T-helper 9 cell (primary cell): ENCODE results near the gene MAGI2.

Experiments
- DNase-seq: peaks from one replicate; pipeline ENCODE4 v3.0.0-alpha.2; 2020

MAGI2 gene

DNA sequence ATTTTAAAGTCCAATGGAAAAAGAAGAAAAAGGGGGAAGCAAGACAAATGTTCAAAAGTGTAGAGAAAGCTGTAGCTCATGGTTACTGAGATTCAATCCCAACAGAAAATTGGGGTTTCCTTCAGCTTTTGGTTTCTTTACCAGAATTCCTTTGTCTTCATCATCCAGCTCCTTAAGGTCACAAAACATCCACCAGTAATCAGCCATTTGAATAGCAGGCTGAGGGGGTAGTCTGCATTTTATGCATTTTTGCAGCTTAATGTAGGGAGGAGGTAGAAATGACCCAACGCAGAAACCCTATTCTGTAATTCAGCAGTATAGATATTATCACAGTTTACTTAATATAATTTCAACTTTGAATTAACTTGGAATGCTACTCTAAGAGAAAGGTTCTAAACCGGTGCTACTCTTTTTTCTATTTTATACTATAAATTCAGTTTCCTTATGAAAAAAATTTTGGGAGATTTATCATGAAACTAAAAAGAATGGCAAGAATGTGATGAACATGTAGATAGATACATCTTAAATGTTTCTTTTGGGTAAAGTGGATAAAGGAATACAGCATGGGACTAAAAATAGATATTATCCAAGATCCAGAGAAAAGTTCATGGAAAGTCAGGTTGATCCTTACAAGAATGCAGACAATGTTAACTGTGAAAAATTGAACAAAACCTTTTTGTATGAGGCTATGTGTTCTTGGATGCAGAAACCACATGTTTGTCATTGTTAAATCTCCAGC, 1058.0 kb downstream of the MAGI2 start:
- DNase-seq: no peak

DNA sequence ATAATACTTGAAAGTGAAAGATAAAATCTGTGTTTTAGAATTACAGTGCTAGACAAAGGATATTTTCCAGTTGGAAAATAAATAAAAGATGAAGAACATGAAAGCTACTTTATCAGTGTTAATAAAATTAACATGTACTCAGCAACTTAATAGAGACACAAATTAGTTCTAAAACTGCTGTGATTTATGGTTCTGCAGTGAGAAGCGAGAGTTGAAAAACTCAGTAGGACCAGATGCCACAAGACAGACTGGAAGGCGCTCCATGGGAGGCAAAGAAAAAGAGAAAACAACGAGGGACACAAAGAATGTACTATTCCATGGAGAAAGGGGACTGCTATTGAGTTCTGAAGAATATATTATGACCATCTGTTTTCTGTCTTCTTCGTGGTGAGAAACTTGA, 1064.4 kb downstream of the MAGI2 start:
- DNase-seq: no peak

DNA sequence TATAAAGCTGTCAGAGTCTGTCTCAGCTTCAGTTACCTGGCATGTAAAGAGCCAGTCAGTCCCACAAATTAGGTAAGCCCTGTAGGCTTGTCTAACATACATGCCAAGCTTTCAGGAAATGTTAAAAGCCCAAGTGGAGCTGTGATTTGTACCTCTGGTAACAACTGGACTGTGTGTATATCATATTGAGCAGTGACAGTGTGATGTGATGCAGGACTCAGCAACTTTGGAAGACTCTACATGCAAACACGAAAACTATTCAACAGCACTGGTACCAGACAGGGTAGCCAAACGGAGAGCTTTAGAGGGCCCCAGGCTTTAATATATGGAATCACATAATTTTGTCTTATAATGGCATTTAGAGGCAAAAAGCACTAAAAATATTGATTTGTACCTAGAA, 1066.9 kb downstream of the MAGI2 start:
- no peak for DNase-seq

DNA sequence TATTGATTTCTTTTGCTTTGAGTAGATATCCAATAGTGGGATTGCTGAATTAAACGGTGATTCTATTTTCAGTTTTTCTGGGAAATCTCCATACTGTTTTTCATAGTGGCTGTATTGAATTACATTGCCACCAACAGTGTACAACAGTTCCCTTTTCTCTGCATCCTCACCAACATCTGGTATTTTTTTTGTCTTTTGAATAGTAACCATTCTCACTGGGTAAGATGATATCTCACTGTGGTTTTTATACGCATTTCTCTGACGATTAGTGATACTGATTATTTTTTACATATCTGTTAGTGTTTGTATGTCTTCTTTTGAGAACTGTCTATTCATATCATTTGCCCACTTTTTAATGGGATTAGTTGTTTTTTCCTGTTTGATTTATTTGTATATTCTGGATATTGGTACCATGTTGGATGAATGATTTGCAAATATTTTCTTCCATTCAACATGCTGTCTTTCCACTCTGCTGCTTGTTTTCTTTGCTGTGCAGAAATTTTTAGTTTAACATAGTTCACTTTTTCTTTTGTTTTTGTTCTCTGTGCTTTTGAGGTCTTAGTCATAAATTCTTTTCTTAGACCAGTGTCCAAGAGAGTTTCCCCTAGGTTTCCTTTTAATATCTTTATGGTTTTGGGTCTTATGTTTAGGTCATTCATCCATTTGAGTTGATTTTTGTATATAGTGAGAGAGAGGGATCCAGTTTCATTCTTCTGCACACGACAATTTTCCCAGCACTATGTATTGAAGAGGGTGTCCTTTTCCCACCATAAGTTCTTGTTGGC, 1070.2 kb downstream of the MAGI2 start:
- DNase-seq: no peak

DNA sequence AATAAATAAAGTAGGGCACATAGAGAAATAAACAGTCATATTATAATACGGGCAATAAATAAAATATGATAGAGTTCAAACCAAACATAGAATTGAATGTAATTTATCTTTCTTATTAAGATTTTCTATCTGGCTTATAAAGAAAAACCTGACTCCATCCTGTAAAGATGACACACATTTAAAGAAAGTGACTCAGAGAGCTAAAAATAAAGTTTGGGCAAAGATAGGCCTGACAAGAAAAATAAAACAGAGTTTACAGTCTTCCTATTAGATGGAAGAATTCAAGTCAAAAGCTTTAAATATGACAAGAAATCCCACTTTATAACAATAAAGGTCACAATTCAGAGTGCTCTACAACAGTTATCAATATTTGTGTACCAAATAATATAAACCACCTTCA, 1074.3 kb downstream of the MAGI2 start:
- DNase-seq: no peak

DNA sequence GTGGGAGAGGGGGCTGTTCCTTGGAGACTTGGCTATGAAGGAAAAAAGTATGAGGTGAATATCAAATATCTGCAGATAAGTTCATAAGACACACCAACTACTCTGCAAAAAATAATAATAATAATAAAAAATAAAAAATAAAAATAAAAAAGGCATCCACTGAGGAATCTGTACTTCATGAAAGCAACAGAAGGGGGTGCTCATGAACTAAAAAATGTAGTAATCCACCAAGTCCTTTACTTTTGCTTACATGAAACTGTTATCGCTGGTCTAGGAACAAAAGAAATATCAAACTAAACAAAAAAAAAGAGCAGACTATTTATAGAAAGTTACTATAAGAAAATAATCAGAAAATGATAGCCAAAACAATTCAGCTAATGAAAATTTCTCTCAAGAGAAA, 1075.9 kb downstream of the MAGI2 start:
- DNase-seq: no peak

DNA sequence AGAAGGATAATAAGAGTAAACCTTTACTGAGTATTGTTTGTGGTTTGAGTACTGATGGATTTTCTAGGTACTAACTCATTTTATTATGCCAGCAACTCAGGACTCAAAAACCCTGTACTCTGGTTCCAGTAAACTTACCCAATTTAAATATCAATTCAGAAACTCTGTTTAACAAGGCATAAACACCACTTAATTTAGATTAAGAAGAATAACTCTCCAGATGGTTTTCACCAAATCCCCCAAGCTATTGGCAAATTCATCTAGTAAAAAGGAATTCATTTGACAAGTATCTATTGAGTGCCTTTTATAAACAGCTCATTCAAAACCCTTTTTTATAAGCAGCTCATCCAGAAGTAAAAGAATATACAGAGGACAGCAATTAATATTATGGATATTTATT, 1082.5 kb downstream of the MAGI2 start:
- DNase-seq: no peak

DNA sequence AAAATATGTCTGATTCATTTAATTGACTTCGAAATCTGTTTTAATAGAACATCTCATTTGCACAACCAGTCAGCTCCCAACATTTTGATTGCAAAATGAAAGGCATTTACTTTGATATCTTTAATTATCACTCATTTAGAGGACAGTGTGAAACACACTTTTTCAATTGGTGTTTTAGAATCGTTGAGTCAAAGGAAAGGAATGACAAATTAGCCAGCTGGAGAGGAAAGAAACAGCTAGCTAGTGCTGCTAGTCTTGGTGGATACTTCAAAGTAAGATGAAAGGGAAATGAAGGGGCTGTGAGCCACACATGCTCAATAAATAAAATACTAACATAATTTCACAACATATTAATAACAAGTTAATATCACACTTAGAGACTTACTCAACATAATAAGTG, 1084.7 kb downstream of the MAGI2 start:
- DNase-seq: no peak

DNA sequence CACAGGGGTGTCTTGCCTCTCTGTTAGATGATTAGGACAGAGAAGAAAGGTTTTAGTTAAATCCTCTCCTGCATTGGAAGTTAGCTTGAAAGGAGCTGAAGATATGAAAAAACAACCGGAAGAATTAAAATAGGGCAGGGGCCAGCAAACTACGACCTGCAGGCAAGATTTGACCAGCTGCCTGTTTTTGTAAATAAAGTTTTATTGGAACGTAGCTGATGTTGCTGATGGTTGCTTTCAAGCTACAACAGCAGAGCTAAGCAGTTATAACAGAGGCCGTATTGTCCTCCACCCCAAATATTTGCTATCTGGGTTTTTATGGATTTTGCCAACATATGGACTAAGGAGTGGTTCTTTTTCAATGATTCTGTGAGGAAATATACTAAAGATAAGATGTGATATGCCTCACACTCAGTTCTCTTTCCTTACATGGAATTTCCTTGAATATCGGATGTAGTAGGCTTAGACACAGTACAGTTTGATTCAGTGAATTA, 1086.1 kb downstream of the MAGI2 start:
- no peak for DNase-seq

DNA sequence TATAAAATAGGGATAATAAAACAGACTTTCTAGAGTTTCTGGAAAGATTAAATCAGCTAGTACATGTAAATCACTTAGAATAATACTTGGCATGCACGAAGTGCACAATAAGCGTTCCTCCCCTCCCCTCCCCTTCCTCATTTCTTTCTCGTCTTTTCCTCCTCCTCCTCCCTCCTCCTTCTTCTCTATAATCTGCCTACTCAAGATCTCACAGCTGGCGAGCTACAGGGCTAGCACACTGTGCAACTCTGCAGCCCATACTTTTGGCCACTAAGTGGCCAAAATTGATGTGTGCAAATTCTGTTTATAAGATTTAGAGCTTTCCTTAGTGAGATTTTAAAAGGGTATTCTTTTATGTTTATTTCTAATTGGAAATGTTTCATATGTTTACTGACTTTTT, 1089.6 kb downstream of the MAGI2 start:
- no peak for DNase-seq

DNA sequence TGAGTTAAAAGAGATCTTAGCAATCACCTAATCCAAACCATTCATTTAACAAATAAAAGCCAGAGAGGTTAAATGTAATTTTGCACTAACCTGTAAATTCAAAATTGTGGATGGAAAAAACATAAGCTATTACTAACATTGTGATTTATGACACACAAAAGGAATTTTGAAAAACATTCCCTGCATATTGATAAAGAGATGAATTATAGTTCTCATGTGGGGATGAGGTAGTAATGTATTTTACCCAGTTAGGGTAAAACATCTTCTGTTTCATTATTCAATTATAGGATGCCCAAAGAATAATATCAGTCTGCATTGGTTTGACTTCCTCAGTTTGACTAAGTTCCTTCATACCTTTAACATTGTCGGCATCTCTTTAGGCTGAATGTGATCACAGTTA, 1093.6 kb downstream of the MAGI2 start:
- DNase-seq: no peak

DNA sequence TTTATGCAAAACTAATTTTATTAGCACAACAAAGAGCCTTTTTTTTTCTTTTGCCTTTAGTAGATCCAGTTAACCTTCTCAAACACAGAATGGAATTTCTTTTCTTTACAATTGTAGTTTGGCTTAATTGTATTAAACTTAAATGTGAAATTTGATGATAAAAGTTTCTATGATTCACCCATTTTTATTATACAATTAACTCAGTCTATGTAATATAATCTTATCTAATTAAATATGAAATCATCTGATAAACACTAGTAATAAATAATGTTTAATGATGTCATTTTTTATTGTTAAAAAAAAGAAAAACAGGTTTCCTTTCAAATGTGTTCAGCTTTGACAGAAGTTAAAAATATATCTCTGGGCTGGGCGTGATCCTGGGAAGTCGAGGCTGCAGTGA, 1095.8 kb downstream of the MAGI2 start:
- DNase-seq: no peak

DNA sequence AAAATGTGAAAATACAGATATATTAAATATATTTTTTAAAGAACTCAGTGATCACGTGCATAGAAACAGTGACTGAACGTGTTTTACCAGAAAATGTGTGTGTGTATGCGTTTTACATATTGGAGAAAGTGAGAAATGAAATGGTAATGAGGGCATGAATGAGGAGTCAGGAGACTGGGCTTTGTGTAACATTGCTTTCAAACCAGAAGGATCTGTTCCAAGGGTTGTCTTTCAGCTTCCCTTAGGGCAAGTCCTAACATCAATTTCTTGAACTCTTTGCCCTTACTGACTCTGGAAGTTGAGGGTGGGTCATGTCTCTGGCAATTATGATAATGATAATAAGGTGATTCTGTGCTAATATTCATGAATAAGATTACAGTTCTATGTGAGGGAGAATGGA, 1097.6 kb downstream of the MAGI2 start:
- no peak for DNase-seq

DNA sequence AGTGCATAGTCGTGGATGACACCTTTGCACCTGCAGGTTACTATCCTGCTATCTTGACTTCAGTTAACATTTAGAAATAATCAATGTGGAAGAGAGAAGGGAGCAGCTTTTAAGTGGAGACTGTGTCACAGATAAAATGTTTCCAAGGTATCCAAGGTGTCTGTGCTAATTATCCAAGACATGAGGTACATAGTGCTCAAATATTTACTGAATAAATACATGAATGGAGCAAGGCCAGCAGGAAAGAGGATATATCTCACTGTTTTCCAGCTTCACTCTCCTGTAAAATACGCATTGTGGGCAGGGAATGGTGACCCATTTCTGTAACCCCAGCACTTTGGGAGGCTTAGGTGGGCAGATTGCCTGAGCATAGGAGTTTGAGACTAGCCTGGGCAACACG, 1102.5 kb downstream of the MAGI2 start:
- no peak for DNase-seq

DNA sequence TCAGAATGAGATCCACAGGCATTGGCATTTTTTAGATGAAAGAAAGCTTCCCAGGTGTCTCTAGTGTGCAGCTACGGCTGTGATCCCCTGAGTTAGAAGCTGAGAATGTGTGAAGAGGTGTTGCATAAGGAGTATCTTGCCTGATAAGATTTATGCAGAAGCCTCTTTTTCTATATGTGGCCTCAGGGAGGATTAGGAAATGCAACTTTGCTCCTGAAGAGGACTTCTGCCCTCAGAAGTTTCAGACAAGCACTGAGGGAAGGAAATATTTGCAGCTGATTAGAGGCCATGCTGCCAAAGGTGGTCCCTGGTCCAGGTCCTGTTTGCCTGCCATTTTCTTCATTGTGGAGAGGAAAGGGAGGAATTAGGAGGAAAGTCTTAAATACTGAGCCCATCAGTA, 1103.1 kb downstream of the MAGI2 start:
- no peak for DNase-seq

DNA sequence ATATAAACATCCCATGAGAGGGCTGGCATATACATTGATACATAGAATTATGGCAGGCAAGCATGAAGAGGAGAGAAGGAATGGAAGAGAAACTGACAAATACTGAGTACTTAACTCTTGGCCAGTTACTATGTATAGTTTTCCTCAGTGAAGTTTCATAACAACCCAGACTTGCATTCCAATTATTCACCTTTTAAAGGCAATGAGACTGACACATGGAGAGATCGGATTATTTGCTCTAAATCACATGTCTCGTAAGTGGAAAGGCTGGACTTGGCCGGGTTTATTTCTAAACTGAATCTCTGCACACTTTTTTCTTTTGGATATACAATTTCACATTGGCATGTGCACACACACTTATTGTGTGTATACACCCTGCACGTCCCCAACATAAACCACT, 1106.6 kb downstream of the MAGI2 start:
- no peak for DNase-seq

DNA sequence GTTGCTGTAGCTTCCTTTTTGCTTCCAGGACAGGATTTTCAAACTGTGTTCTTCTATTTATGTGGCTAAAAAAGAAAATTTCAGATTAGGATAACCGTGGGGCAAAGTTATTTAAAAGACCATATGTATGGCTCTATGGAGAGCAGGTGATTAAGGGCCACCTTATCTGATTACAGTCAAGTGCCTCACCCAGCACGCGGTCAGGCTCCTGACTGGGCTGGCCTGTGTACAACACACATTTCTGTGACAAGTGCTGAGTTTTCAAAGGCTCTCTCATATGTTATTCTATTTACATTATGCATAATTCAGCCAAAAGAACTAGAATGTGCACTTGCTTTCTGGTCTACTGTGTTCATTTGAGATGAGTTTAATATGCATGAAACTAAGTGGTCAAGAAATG, 1107.5 kb downstream of the MAGI2 start:
- no peak for DNase-seq

DNA sequence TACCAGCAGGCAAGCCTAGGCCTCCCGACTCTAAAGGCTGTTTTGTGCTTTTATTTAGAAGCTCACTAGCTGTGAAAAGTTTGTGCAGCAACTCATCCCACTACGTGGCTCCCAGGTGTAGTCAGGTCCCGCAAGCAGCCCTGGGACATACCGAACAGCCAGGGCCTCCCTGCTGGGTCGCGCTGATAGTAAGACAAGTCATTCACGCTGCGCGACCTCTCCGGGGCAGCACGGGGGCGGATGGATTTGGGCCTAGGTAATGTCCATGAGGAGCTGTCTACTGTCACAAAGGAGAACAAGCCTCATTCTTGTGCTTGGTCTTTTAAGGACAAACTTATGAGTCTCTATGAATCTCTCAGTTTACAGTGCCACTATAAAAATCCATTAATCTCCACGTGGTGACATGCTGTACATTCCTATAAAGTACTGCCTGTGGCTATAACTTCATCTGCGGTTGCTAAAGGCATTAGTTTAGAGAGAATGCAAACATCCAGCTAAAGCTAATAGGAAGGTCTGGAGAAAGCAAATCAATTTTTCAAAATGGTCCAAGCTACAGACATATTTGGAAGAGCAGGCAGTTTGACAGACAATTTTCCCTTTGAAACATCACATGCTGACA, 1108.1 kb downstream of the MAGI2 start:
- no peak for DNase-seq

DNA sequence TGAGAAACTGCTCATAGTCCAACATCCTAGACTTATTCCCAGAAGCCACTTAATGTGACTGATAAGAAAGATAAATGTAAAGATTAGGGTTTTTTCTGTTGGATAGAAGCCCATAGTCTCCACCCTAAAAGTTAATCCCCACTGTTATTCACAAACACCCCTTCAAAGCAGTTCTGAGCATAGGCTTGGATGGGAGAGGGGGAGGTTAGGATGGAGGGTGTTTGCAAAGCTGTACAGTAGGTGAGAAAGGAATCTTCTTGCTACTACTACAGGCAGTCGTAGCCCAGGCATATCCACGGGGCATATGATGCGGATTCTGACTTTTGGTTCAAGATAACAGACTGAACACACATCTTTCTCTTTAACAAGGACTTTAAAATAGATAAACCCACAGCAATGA, 1119.0 kb downstream of the MAGI2 start:
- DNase-seq: no peak

DNA sequence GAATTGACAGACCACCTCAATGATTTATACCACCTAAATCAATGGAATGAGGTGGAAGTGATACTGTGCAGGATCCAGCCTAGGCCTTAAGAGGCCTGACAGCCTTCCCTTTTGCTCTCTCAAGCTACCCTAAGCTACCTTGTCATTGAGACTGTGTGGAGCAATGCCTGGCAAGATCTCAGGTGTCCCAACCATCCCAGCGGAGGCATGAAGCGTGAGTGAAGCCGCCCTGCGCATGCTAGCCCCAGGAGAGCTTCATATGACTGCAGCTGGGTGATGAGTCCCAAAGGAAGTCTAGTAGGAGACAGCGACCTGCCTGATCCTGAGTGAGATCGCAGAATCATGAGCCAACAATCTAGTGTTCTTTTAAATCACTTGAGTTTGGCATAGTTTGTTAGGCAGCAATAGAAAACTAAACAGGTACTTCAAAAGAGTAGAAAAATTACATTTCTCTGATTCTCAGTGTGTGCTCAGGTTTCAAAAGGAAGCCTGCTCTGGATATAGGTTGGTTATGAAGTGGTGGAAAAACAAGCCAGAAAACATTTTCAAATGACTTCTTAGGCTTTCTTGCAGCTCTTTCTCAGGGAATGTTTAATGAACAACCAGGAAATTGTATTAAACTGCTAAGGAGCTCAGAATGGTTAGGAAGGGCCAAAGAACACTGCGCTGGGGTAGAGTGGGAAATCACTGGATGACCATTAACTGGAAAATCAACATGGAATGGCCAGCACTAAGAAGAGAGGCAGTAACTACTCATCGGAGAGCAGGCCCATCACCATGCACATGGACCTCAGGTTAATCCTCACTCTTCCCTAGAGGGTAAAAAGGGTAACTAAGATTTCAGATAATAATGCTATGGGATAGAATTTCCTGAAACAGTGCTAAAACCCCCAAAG, 1119.7 kb downstream of the MAGI2 start:
- no peak for DNase-seq

DNA sequence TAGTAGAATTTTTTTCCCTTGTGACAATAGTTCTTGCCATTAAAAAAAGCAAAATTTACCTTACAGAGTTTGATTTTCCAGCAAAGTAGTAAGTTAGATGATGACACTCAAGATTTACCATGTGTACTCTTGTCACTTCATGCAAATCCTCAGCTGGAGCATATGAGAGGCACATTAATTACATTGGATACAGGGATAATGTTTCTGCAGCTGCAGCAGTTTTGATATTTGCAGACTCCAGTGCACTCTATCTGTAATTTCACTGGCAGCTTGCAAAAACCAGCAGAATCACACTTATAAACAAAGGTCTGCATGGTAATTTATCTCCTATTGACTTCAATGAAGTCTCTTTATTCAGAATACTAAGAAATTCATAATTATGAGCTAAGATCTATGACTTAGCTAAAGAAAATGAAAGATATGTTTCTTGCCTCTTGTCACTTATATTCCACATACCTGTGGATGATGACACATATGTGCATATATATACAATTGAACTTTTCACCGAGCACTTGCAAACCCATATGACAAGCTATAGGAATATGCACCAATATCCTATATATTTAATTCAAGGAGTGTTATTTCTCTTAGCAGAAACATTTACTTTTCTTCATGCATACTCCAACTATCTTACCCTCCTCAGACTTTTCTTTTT, 1124.3 kb downstream of the MAGI2 start:
- no peak for DNase-seq

DNA sequence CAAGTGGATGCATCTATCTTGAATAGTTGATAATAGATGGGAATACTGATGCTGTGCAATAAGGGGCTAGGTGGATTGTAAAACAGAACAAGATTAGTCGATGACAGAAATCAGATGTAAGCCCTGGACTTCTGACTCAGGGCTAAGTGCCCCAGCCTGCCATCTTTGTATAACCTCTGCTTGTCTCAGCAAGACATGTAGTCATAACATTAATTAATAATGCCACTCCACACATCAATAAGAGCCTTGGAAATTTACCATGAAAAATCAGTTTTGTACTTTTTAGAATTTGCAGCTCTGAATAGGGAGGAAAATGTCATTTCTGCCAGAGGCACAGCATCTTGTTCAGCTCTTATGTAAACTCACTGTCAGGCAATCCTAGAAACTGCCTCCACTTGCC, 1125.7 kb downstream of the MAGI2 start:
- DNase-seq: no peak
